Measurements from ENCODE around the gene POU4F1.
A peak's percentile ranks its signal among the peaks of the same experiment; 100 is the strongest.

Gene POU4F1

DNA sequence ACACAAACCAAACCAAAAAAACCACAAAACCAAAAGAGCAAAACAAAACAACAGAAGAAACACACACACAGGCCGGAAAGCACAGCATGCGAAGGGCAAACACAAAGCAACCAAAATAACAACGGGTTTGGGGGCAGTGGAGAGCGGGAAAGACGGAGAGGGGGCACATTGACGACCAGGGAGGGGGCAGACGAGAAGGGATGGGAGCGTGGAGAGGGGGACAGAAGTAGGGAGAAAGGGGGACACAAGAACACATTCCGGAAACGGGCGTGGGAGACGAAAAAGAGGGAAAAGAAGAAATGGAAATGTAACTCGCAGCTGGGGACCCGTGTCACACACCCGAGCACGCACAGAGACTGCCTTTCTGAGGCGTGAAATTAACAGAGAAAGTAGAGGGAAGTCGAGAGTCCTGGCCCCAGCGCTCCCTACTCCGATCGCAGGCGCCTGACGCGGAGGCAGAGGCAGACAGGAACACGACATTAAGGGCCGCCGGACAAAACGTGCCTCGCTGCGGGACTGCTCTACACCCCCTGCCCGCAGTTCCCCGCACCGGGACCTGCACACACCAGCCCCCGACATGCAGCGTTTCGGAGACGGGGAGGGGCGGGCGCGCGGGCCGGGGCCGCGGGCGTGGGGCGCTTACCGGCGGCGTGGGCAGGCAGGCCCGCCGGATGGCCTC is 652 bp downstream of the POU4F1 start:
- TF ChIP-seq, protein P1, sequence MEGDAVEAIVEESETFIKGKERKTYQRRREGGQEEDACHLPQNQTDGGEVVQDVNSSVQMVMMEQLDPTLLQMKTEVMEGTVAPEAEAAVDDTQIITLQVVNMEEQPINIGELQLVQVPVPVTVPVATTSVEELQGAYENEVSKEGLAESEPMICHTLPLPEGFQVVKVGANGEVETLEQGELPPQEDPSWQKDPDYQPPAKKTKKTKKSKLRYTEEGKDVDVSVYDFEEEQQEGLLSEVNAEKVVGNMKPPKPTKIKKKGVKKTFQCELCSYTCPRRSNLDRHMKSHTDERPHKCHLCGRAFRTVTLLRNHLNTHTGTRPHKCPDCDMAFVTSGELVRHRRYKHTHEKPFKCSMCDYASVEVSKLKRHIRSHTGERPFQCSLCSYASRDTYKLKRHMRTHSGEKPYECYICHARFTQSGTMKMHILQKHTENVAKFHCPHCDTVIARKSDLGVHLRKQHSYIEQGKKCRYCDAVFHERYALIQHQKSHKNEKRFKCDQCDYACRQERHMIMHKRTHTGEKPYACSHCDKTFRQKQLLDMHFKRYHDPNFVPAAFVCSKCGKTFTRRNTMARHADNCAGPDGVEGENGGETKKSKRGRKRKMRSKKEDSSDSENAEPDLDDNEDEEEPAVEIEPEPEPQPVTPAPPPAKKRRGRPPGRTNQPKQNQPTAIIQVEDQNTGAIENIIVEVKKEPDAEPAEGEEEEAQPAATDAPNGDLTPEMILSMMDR (IDR thresholded peaks at IDR 0.05; ENCODE audit: low read depth, low read length): no peak
- H3K36me3 ChIP-seq: no peaks in the 10 kb centered on the region
- H3K27me3 ChIP-seq (ENCODE audit: insufficient read depth, low read depth, severe bottlenecking): no peaks in the 10 kb centered on the region
- DNase-seq: no peak
- peak overlapping the region; percentile 73 for H3K4me3 ChIP-seq (ENCODE audit: low read depth, low read length)
- H3K27ac ChIP-seq: no peak overlapping the region
- H3K9me3 ChIP-seq (ENCODE audit: severe bottlenecking): no peaks in the 10 kb centered on the region

DNA sequence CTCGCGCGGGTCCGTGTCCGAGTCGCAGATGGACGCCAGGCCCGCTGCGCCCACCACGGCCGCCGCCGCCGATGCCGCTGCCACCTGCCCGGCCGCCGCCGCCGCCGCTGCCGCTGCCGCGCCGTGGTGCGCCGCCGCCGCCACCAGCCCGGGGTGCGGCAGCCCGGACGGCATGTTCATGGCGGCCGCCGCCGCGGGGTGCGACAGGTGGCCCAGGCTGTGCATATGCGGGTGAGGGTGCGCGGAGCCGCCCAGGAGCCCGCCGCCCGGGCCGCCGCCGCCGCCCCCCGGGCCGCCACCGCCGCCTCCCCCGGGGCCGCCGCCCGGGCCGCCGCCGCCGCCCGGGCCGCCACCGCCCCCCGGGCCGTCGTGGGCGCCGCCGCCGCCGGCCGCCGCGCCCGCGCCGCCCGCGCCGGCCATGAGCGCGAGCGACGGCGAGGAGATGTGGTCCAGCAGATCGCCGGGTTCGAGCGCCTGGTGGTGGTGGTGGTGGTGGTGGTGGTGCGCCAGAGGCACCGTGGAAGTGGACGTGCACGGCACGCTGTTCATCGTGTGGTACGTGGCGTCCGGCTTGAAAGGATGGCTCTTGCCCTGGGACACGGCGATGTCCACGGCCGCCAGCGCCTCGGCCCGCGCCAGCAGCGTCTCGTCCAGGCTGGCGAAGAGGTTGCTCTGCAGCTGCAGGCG is 1.3 kb downstream of the POU4F1 start:
- Histone ChIP-seq H3K27ac (no peak overlapping the region), H3K36me3 (no peaks in the 10 kb centered on the region), H3K4me3 (ENCODE audit: low read depth, low read length) (peak overlapping the region; percentile 73), H3K9me3 (ENCODE audit: severe bottlenecking) (no peaks in the 10 kb centered on the region), H3K27me3 (ENCODE audit: insufficient read depth, low read depth, severe bottlenecking) (no peaks in the 10 kb centered on the region)
- TF ChIP-seq, protein P1 (IDR thresholded peaks at IDR 0.05; ENCODE audit: low read depth, low read length): no peak
- peak; percentile 19 for DNase-seq

DNA sequence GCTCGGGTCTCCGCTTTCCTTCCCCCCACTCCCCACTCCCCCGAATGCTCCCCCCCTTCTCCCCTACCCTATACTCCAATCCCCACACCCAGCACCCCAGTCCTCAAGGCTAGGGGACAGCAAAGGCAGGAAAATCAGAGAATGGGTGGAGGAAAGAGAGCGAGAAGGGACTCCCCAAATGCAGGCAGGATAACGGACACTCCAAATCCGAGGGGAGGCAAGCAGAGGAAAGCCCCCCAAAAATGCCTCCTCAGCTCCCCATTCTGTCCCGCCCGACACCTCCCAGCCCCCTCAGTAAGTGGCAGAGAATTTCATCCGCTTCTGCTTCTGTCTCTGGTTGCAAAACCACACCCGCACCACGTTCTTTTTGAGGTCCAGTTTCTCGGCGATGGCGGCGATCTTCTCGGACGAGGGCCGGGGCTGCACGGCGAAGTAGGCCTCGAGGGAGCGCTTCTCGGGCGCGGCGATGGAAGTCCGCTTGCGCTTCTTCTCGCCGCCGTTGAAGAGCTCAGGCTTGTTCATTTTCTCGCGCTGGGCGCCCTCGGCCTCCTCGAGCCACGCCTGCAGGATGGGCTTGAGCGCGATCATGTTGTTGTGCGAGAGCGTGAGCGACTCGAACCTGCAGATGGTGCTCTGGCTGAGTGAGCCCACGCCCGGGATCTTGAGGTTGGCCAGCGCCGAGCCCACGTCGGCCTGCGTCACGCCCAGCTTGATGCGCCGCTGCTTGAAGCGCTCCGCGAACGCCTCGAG is 2.1 kb downstream of the POU4F1 start:
- TF ChIP-seq, protein P1 (IDR thresholded peaks at IDR 0.05; ENCODE audit: low read depth, low read length): no peak
- Histone ChIP-seq H3K27me3 (ENCODE audit: insufficient read depth, low read depth, severe bottlenecking) (no peaks in the 10 kb centered on the region), H3K36me3 (no peaks in the 10 kb centered on the region), H3K4me3 (ENCODE audit: low read depth, low read length) (peak overlapping the region; percentile 32), H3K9me3 (ENCODE audit: severe bottlenecking) (no peaks in the 10 kb centered on the region), H3K27ac (no peak overlapping the region)
- DNase-seq: peak; percentile 32

DNA sequence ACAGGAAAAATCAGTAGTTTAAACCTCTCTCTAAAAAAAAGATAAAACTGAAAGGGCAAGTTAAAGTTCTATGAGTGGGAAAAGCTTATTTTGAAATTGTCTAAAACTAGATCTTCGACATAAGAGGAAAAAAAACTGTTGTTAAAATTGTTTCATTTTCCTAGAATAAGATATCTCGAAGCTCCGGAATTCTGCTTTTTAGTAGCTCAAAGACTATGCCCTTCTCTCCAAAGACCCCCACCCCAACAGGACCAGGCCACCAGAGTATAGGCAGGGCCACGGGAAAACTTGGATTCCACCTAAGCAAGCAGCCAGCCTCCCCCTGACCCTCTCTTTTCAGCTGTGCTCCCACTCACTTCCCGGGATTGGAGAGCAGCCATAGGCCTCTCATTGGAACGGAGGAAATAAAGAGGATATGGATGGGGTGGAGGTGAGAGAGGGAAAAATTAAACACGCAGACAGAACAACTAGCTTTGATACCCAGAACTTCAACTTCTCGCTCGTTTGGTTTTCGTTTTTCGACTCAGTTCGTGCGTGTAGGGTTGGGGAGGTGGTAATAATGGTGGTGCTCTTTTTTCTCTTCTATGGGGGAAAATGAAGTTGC is 3.0 kb downstream of the POU4F1 start:
- Histone ChIP-seq H3K9me3 (ENCODE audit: severe bottlenecking) (no peaks in the 10 kb centered on the region), H3K27ac (no peak overlapping the region), H3K4me3 (ENCODE audit: low read depth, low read length) (no peak overlapping the region), H3K36me3 (no peaks in the 10 kb centered on the region), H3K27me3 (ENCODE audit: insufficient read depth, low read depth, severe bottlenecking) (no peaks in the 10 kb centered on the region)
- DNase-seq: no peak
- TF ChIP-seq, protein P1 (IDR thresholded peaks at IDR 0.05; ENCODE audit: low read depth, low read length): no peak

DNA sequence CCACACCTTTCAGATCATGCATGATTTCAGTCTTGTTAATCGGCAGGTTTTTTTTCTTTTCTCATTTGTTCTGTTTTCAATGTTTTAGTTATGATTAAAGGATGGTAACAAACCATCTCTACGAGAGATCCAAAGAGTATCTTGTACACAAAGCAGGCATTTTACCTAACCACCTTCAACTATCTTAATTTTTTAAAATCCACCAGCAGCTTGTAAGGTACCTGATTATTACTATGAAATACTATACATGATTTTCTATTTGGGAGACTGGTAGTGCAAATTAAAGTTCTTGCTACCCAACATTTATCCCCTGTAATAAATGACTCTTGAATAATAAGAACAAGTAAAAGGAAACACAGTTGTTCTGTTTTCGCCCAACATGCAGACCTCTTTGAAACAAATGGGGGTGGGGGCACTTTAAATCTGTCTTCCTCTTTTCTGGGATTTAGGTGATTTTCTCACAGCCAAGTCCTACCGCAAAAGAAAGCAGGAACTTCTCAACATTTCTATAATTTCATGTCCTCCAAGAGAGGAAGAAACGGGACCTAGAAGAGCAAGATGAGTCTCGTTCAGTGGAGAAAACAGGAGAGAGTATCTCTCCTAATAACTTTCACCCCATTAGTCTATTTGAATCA is 3.6 kb downstream of the POU4F1 start:
- H3K36me3 ChIP-seq: no peaks in the 10 kb centered on the region
- no peak overlapping the region for H3K4me3 ChIP-seq (ENCODE audit: low read depth, low read length)
- no peak for DNase-seq
- no peak overlapping the region for H3K27ac ChIP-seq
- no peaks in the 10 kb centered on the region for H3K9me3 ChIP-seq (ENCODE audit: severe bottlenecking)
- no peaks in the 10 kb centered on the region for H3K27me3 ChIP-seq (ENCODE audit: insufficient read depth, low read depth, severe bottlenecking)
- TF ChIP-seq, protein P1 (IDR thresholded peaks at IDR 0.05; ENCODE audit: low read depth, low read length): no peak

Measured in WERI-Rb-1 (cell line).